CD4-positive, alpha-beta T cell treated with Interleukin-4 for 1 hour (primary cell): Measurements from ENCODE around the gene MYH15.
"Not testable (repeated sequence)": the region's sequence is repeated elsewhere in the genome, so short reads cannot be mapped to it uniquely, and the experiment has no call there.

Experiments
- DNase-seq, 2 donors: peaks; one replicate each; pipeline ENCODE4 v3.0.0-alpha.2; 2020 to 2022

The MYH15 gene

DNA sequence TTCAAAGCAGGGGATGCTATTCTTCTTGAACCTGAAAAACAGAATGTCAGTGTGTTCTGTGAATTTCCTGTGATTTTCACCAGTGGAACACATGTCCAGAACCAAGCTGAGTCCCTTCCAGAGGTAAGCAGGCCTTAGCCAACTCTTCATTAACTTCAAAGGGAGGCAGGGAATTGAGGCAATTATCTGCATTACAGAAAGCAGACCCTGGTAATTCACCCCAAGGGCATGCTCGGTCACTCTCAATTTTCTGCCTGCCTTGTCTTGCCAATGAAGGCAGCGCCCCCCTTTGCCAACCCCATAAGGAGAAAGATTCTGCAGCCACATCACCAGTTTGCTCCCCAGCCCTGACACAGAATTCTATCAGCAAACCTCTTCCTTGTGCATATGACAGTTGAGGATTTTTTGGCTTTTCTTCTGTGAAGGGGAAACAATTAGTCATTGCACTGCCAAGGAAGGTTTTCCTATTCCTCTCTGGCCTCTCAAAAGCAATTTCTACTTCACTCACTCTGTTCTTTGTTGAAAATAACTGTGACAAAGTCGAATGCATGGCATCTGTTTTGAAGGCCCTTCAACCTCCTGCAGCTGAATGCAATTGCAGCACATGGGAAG, 128.8 kb downstream of the MYH15 start:
- DNase-seq: no peak

DNA sequence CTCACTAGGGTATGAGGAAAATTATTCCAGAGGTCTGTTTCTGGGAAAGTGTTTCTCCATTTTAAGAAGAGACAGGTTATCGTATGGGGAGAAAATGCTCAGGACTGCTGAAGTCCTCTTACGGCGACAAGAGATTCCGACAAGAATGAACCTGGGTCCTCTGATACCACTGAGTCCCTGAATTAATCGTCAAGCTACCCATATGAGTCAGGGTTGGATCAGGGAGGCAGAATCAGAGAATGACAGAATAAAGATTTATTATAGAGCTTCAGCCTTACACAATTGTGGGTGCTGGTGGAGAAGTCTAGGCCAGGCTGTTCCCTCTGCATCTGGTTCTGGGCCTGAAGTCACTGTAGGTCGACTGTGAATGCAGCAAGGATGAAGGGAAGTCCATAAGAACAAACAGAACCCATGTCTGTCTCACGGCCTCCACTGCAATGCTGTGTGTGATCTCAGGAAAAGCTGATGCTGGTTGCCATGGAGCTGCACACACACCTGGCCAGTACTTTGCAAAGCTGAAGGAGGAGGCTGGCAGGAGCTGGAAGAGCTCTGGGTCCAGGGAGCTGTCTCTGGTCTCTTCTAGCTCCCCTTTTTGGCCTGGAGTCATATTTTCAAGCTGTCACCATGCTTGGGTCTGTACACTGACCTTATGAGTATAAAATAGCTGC, 130.1 kb downstream of the MYH15 start:
- no peak for DNase-seq

DNA sequence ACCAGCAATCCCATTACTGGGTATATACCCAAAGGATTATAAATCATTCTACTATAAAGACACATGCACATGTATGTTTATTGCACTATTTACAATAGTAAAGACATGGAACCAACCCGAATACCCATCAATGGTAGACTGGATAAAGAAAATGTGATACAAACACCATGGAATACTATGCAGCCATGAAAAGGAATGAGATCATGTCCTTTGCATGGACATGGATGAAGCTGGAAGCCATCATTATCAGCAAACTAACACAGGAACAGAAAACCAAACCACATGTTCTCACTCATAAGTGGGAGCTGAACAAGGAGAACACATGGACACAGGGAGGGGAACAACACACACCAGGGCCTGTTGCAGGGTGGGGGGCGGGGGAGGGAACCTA, 131.4 kb downstream of the MYH15 start:
- DNase-seq: not testable (repeated sequence)

DNA sequence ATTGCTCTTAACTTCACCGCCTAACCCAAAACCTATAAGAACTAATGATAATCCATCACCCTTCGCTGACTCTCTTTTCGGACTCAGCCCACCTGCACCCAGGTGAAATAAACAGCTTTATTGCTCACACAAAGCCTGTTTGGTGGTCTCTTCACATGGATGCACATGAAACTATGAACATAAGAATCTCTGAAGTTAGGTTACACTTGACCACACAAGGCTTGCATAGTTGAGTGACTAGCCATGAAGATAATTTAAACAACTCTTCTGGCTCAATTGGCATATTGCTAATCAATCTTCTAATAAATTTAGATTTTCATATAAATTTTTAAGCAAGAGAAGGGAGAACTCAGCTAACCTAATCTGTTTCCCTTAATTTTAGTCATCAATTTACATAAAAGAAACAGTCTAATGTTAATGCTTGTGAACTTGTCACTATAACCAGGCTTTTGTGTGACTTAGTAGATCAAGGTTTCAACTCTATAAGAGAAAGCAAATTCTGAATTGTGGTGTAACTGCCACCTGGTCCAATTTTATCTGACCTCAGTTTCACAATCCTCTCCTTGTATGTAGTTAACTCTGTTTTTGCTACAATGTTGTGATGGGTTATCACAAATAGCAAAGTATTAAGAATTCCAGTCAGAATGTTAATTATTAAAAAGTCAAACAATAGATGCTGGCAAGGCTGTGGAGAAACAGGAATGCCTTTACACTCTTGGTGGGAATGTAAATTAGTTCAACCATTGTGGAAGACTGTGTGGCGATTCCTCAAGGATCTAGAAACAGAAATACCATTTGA, 132.0 kb downstream of the MYH15 start:
- DNase-seq: no peak

DNA sequence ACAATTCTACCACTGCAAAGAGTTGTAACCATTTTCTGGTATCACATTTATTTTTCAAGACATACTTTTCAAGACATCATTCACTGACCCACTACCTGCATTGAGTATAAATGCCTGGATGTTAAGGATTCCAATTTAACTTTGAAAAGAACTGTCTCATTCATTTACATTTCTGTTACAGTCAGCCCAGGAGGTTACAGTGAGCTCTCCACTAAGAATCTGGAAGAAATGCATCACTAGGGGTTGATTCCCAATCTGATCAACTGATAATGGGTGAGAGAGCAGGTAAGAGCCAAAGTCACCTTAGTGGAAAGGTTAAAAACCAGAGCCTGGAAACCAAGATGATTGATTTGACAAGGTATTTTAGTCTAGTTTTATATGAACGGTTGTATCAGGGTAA, 133.0 kb downstream of the MYH15 start:
- no peak for DNase-seq

DNA sequence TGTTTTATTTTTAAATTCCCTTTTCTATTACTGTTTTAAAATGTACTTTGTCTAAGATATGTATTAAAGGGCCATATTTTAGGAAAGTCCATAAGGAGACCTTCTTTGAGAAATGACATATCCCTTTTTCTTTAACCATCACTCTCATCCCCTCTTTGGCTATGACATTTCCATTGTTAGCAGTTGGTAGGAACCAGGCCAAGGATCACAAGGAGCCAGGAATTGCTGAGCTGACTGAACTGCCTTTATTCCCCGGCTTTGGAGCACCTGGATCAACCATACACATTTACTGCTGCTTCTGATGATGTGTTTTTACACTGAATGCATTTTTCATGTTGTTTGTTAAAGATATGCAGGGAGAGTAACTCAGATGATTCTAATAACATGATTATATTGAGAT, 134.4 kb downstream of the MYH15 start:
- no peak for DNase-seq

DNA sequence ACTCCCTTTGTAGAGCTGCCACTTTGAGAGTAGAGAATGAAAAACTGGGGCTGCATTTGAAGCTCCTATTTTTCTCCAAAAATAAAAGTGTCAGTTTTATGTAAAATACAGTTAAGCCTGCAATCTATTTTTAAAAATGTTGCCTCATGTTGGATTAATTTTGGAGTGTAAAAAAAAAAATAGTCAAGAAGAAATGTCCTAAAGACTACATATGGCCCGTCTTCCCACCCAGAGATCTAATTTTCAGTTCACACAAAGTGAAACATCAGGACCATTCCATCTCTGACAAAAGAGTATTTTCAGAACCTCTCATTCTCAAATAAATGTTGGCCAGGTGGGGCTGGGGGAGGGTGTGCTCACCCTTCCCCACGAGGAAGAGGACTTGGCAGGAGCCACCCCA, 151.4 kb downstream of the MYH15 start:
- DNase-seq: no peak

DNA sequence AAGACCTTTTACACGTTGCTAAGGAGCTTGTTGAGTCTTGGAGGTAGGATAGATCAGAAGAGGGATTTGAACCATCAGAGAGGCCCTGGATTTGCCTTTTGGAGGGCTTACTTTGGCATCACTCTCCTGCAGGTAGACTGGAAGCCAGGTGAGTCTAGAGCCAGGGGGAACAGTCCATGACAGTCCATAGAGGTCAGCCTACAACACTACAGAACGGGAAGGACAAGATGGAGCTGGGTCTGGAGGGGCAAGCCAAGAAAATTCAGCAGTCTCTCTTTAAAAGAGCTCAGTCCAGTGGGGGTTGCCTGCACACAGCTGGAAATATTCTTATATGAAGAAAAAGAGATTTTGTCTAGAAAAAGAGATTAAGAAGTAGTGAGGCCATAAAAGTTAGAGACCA, 153.4 kb downstream of the MYH15 start:
- DNase-seq: no peak

DNA sequence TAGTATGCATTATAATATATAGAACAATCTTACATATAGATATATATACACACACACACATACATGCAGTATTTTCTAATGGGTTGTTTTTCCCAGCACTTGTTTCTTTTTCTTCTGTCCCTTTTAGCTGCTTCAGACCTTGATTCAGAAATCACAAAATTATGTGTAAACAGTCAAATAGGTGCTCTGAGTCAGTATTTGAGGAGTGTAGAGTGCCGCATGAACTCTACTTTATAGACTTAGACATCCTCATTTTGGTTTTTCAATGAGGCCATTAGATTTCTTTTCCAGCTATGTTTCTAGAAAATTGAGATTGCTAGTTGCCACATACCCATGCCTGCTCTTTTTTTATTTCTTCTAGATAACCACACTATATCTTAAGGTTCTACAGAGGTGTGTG, 155.8 kb downstream of the MYH15 start:
- no peak for DNase-seq

DNA sequence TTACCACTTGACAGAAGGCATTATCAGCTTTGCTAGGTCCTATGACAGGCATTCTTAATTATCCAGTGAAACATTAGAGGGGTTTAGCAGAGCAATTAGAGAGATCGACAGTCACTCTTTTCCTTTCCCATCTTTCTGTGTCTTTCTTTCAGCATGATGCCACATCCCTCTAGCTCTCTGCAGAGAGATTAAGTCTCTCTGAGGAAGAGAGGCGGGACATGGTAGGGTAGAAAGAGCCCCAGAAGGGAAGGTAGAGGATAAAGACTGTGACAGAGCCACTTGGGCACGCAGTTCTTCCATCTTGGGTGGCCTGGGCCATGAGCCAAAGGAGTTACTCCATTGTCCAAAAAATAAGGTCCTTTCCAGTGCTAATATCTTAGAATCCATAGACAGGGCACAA, 158.2 kb downstream of the MYH15 start:
- DNase-seq: no peak

DNA sequence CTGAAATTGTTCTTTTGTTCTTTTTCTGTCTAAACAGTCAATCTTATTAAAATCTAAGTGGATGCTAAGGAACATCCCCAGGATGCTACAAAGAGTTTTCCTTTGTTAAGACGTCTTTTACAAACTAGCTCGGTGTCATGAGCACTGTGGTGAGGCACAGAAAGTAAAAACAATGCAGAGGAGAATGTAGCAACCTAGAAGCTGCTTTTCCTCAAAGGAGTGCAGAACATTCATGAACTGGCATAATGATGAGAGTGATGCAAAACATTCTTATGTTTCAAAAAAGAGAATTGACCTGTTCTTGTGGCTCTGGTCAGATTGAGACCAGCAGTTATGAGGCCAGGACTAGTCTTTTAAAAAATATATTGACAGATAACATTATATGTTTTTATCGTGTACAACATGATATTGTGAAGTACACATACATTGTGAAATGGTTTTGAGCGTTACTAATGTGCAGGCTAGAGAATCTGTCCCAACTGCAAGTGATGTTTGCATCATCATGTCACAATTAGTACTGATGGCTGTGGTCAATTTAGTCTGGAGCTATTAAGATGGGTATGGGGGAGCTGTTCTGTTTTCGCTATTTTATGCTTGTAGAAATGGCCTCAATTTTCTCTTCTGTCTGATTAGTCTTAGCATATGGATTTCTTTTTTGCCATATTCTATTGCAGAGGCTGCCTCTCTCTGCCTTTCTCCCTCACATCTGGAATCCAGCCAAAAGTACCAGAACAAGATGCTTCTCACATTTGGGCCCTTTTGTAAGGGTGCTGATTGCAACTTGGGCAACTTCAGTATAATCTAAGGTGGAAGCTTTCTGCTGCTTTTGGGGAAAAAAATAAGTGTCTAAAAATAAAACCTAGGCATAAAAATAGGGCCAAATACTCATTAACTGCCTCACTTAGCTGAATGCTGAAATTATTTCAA, 163.8 kb downstream of the MYH15 start:
- DNase-seq: no peak

DNA sequence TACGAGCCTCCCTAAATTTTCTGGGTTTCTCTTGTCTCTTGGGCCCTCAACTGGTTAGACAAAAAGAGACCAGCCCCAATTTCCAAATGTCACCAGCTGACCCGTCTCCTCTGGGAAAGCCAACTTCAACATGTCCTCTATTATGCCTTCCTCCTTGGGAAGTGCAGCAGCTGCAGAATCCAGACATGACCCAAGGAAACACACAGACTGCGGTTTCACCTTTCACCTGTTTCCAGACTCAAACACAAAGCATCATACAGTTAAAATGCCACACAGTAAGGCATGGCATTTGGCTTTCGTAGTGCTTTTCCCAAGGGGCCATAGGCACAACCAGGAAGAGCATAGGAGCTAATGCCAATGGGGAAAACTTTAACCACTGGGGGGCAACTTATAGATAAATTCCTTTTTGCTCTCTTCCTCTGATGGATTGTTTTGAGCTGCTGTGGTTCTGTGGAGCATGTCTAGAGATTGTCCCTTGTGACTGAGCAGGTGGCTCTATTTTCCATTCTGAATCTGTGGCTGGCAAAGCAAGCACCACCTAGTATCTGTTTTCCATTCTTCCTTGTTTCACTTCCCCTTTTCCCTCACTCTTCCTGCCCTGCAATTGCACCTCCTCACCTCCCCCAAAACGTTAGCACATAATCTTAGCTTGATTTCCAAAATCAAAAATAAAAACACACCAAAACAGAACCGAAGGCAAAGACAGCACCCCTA, 164.7 kb downstream of the MYH15 start:
- no peak for DNase-seq

DNA sequence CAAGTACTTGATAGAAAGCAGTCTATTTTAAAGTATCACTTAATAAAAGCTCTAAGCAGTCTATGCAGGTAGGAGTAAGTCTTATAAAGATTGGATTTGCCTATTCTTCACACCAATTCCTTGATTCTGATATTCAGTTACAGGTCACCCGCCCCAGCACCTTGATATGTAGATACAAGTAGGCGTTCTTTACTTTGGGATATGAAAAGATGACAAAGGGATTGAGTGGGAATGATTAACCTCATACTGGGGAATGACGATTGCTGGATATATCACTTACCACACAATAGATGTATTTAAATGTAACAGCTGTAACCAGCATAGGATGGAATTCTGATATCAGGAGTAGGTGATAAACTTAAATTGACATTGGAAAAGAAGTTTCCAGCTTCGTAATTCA, 166.9 kb downstream of the MYH15 start:
- no peak for DNase-seq

DNA sequence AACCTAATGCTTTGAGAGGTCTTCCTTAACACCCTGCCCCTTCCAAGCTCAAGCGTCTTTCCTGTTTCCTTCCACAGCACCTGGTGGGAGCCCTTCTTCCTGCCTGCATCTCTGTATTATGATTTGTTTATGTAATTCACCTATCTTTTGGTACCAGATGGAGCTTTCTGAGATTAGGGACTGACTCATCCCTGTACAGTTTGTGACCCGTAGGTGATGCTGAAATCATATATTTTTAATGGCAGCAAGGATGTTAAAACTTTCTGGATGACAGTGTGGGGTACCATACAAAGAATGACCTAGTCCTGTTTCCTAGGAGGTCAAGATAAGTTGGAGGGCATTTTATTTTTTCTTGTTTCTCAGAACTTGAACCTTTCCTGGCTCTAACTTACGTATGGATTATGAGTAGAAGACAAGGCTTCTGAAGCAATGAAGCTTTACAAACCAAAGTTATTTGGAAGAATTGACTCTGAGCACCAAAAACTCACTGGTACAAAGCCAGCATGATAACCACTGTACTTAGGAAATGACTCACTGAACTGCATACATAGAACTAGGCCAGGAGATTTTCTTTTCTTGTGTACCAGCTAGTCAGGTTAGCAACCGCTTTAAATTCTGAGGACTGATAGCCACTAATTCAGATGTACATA, 167.4 kb downstream of the MYH15 start:
- no peak for DNase-seq

DNA sequence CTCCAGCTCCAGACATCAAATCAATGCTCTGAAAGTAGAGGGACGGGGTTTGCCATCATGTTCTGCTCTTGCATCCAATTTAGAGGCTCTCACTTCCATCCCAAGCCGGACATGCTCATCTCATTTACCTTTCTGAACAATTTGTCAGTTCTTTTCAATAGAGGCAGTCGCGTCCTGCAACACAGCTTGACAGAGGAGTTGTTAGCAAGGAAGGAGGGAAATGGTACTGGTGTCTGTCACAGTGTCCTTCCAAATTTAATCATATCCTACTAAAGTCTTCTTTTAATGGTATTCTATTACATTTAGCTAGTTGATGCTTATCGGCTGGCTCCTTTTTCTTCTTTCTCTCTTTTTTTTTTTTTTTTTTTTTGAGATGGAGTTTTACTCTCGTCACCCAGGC, 168.5 kb downstream of the MYH15 start:
- DNase-seq: no peak

DNA sequence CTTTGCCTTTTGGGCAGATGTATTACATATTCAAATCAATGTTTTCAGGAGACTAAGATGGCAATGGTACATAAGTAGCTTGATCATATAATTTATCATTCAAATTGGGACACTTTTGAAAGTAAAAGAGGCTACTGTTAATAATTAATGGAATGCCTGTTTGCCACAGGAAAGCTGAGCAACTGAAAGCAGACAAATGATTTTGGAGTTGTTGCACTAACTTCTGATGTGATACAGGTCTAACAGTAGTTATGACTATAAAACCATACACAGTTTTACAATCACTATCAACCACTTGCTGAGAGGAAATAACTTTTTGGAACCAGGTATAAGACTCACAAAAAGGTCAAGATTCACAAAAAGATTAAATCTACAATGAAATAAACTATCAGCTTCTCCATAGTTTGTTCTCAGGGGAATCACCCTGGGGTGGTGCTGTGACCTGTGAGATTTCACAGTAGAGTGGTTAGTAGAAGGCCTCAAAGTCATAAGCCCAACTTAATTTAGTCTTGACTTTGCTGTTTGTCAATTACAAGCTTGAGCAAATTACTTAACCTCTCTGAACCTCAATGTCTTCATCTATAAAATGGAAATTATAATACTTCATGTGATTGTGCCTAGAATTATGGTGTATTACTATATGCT, 171.4 kb downstream of the MYH15 start:
- DNase-seq: no peak

DNA sequence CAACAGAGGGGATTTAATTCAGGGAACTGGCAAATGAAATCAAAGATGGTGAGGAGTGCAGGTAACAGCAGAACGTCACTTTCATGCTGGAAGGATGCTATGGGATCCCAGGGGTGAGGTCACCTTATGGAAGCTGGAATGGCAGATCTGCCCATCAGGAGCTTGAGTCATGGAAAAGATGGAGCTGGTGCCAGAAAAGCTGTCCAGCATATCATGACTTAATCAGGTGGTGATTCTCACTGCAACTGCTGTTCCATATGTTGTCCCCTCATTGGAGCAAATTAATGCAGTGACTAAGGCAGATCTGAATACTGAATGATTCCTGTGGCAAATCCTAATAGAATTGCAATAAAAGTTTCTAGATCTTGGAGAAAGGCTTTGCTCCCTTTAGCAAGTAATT, 175.7 kb downstream of the MYH15 start:
- DNase-seq: no peak

DNA sequence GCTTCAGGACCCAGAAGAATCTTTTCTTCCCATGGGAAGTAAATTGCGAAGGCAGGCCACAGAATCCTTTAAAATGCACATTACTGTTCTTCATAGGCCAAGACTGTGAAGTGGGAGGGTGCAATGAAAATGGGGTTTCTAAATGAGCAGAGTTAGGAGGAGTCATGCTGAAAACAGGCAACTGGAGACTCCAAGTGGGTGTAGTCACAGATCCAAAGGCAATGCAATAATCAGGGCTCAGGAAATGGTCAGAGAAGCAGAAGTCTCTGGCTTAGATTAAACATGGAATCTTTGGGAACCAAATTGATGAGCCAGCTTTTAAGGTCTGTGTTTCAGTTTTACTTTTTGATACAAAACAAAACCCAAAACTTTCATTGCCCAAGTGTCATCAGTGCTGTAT, 176.4 kb downstream of the MYH15 start:
- DNase-seq: no peak

DNA sequence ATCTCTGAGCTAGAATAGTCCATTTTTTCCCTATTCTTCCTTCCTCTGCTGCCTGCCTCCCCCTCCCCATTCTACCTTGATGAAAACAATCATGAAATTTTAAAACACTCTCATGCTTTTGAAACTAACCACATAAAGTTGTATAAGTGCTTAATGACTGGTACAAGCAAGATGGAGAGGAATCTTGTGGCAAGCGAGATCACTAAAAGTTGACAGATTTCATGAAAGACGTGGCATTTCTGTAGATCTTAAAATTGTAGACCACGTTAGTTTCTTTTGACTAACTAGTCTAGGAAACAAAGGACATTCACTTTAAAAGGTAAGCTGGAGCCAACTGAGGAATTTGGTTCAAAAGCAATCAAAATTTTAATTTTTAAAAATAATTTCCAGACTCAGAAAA, 178.6 kb downstream of the MYH15 start:
- no peak for DNase-seq
